ENCODE measurements around the gene IKZF5. TPM values are rescaled to one million over a fixed set of nuclear protein-coding genes. Genes with fewer than 3 reads are reported as not detected.
A peak's percentile ranks its signal among the peaks of the same experiment; 100 is the strongest.

Gene IKZF5
- total and polyA plus RNA-seq, 9 of the 15 experiments (the other 6 are each of a cell fraction or from before 2014, with no cell fraction given) = 3.8 to 19.6 (median 12.4) TPM

- TF ChIP-seq ZNF639 (CRISPR knock-in tag; conservative IDR thresholded peaks at IDR 0.05 in 1 of 2, IDR thresholded peaks at IDR 0.05 in 1 of 2) (no peak), KHSRP (IDR thresholded peaks at IDR 0.05) (no peak), NFE2 (IDR thresholded peaks at IDR 0.05; ENCODE audit: low read depth) (no peak), POLR2A (conservative IDR thresholded peaks at IDR 0.05) (peak; percentile 84), LARP7 (IDR thresholded peaks at IDR 0.05) (no peak), RBFOX2 (IDR thresholded peaks at IDR 0.05; ENCODE audit: low read depth, low read length) (peak; percentile 94), E2F6 (IDR thresholded peaks at IDR 0.05; ENCODE audit: borderline replicate concordance in 1 of 2, extremely low read depth in 1 of 2, insufficient read depth in 1 of 2, insufficient read length in 1 of 2, low read depth in 1 of 2, low read length in 1 of 2, poor library complexity in 1 of 2, severe bottlenecking in 1 of 2) (peak in 1 of 2 experiments; percentile 44), PCBP1 (IDR thresholded peaks at IDR 0.05; ENCODE audit: low read depth, low read length, poor library complexity, severe bottlenecking) (peak; percentile 19), ZFX (CRISPR knock-in tag; IDR thresholded peaks at IDR 0.05) (peak; percentile 80), MED1 (CRISPR knock-in tag; IDR thresholded peaks at IDR 0.05; ENCODE audit: borderline replicate concordance) (no peak), CTBP1 (IDR thresholded peaks at IDR 0.05; ENCODE audit: borderline replicate concordance) (peak; percentile 11; the same call in 1 of the 2 replicates), CGGBP1 (CRISPR knock-in tag; IDR thresholded peaks at IDR 0.05) (no peak), CHD2 (IDR thresholded peaks at IDR 0.05; ENCODE audit: low read depth, low read length) (peak; percentile 97), MNT (conservative IDR thresholded peaks at IDR 0.05) (peak in 1 of 2 experiments; percentile 53; a peak in 2 of 4 replicates), TOE1 (IDR thresholded peaks at IDR 0.05; ENCODE audit: borderline replicate concordance) (peak; percentile 69; the same call in 1 of the 2 replicates), TOE1 (CRISPR knock-in tag; IDR thresholded peaks at IDR 0.05; ENCODE audit: borderline replicate concordance, low read depth) (no peak)
Measured at GRCh38 chr10:123008355-123009104, at the start of gene IKZF5, which contains the start of gene ACADSB (continued).

Data from K562 (cell line).